ENCODE results near the gene PHLDB3. TPM values are rescaled to one million over a fixed set of nuclear protein-coding genes. Genes with fewer than 3 reads are reported as not detected.

The PHLDB3 gene
- polyA plus RNA-seq, 1 donor from 2014 or later: 5.6 TPM

- Histone ChIP-seq H3K9me3 (ENCODE audit: low read length) (no peaks in the 10 kb centered on the region), H3K4me2 (ENCODE audit: low read length) (no peak overlapping the region), H3K27ac (ENCODE audit: low read length) (no peak overlapping the region), H4K20me1 (ENCODE audit: insufficient read depth) (no peaks in the 10 kb centered on the region), H3K79me2 (replicated peaks; ENCODE audit: insufficient read depth, low read length) (no peaks in the 10 kb centered on the region), H3K36me3 (ENCODE audit: insufficient read depth, low read length) (no peaks in the 10 kb centered on the region), H3K9ac (ENCODE audit: low read length) (no peak overlapping the region), H3F3A (ENCODE audit: insufficient read depth, low read length, poor library complexity, severe bottlenecking) (no peaks in the 10 kb centered on the region), H2AFZ (ENCODE audit: low read depth, low read length) (no peak overlapping the region), H3K4me3 (ENCODE audit: low read length) (no peak overlapping the region), H3K9me2 (ENCODE audit: insufficient read depth, low read length) (no peaks in the 10 kb centered on the region), H3K27me3 (ENCODE audit: insufficient read depth, low read depth, low read length) (no peaks in the 10 kb centered on the region)
- TF ChIP-seq POLR2AphosphoS5 (IDR thresholded peaks at IDR 0.05) (no peak), SMC3 (conservative IDR thresholded peaks at IDR 0.05; ENCODE audit: poor library complexity) (no peak), EP300 (conservative IDR thresholded peaks at IDR 0.05; ENCODE audit: poor library complexity, severe bottlenecking) (no peak), RAD21 (conservative IDR thresholded peaks at IDR 0.05) (no peak), EZH2 (IDR thresholded peaks at IDR 0.05; ENCODE audit: borderline replicate concordance, insufficient read depth, low read length, poor library complexity, severe bottlenecking) (no peak), MXI1 (conservative IDR thresholded peaks at IDR 0.05; ENCODE audit: poor library complexity, severe bottlenecking) (no peak), TAF1 (IDR thresholded peaks at IDR 0.05; ENCODE audit: low read depth) (no peak)
- TF ChIP-seq, protein P1, sequence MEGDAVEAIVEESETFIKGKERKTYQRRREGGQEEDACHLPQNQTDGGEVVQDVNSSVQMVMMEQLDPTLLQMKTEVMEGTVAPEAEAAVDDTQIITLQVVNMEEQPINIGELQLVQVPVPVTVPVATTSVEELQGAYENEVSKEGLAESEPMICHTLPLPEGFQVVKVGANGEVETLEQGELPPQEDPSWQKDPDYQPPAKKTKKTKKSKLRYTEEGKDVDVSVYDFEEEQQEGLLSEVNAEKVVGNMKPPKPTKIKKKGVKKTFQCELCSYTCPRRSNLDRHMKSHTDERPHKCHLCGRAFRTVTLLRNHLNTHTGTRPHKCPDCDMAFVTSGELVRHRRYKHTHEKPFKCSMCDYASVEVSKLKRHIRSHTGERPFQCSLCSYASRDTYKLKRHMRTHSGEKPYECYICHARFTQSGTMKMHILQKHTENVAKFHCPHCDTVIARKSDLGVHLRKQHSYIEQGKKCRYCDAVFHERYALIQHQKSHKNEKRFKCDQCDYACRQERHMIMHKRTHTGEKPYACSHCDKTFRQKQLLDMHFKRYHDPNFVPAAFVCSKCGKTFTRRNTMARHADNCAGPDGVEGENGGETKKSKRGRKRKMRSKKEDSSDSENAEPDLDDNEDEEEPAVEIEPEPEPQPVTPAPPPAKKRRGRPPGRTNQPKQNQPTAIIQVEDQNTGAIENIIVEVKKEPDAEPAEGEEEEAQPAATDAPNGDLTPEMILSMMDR (IDR thresholded peaks at IDR 0.05; ENCODE audit: poor library complexity, severe bottlenecking): no peak
- TF ChIP-seq, protein P2, sequence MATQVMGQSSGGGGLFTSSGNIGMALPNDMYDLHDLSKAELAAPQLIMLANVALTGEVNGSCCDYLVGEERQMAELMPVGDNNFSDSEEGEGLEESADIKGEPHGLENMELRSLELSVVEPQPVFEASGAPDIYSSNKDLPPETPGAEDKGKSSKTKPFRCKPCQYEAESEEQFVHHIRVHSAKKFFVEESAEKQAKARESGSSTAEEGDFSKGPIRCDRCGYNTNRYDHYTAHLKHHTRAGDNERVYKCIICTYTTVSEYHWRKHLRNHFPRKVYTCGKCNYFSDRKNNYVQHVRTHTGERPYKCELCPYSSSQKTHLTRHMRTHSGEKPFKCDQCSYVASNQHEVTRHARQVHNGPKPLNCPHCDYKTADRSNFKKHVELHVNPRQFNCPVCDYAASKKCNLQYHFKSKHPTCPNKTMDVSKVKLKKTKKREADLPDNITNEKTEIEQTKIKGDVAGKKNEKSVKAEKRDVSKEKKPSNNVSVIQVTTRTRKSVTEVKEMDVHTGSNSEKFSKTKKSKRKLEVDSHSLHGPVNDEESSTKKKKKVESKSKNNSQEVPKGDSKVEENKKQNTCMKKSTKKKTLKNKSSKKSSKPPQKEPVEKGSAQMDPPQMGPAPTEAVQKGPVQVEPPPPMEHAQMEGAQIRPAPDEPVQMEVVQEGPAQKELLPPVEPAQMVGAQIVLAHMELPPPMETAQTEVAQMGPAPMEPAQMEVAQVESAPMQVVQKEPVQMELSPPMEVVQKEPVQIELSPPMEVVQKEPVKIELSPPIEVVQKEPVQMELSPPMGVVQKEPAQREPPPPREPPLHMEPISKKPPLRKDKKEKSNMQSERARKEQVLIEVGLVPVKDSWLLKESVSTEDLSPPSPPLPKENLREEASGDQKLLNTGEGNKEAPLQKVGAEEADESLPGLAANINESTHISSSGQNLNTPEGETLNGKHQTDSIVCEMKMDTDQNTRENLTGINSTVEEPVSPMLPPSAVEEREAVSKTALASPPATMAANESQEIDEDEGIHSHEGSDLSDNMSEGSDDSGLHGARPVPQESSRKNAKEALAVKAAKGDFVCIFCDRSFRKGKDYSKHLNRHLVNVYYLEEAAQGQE (IDR thresholded peaks at IDR 0.05; ENCODE audit: borderline replicate concordance): no peak
These were observed 9.5 kb downstream of the PHLDB3 start for GRCh38 chr19:43495082-43495481.

GRCh38 chr19:43490759-43491158 is 13.8 kb downstream of the PHLDB3 start:
- Histone ChIP-seq H3K36me3 (ENCODE audit: insufficient read depth, low read length) (no peaks in the 10 kb centered on the region), H2AFZ (ENCODE audit: low read depth, low read length) (no peak overlapping the region), H4K20me1 (ENCODE audit: insufficient read depth) (no peaks in the 10 kb centered on the region), H3F3A (ENCODE audit: insufficient read depth, low read length, poor library complexity, severe bottlenecking) (no peaks in the 10 kb centered on the region), H3K79me2 (replicated peaks; ENCODE audit: insufficient read depth, low read length) (no peaks in the 10 kb centered on the region), H3K9me3 (ENCODE audit: low read length) (no peaks in the 10 kb centered on the region), H3K4me2 (ENCODE audit: low read length) (no peak overlapping the region), H3K4me3 (ENCODE audit: low read length) (no peak overlapping the region), H3K9ac (ENCODE audit: low read length) (no peak overlapping the region), H3K27ac (ENCODE audit: low read length) (no peak overlapping the region), H3K9me2 (ENCODE audit: insufficient read depth, low read length) (no peaks in the 10 kb centered on the region), H3K27me3 (ENCODE audit: insufficient read depth, low read depth, low read length) (no peaks in the 10 kb centered on the region)
- TF ChIP-seq, protein P2 (IDR thresholded peaks at IDR 0.05; ENCODE audit: borderline replicate concordance): no peak
- TF ChIP-seq RAD21 (conservative IDR thresholded peaks at IDR 0.05) (no peak), MXI1 (conservative IDR thresholded peaks at IDR 0.05; ENCODE audit: poor library complexity, severe bottlenecking) (no peak)

Data from neural cell (in vitro differentiated cells).